Measurements from ENCODE around the gene PCDH1.

PCDH1 gene

GRCh38 chr5:141876628-141877355, 1.4 kb downstream of the PCDH1 start:
- no peaks in the 10 kb centered on the region for H3K27me3 ChIP-seq (ENCODE audit: control insufficient read depth, insufficient read depth, low read length)

GRCh38 chr5:141875795-141876627, 2.2 kb downstream of the PCDH1 start:
- Histone ChIP-seq H3K4me1 (peaks cover 23% of the 10 kb centered on the region), H3K9ac (peak overlapping the region; percentile 41), H3K79me2 (peaks cover 32% of the 10 kb centered on the region), H3K36me3 (ENCODE audit: control insufficient read depth, insufficient read depth, low read length) (no peaks in the 10 kb centered on the region), H3K27ac (peak overlapping the region; percentile 87), H3K4me3 (ENCODE audit: low read depth, low read length) (peak overlapping the region; percentile 62), H2AFZ (peak overlapping the region; percentile 68), H3K4me2 (ENCODE audit: low read length) (peak overlapping the region; percentile 92), H3K27me3 (ENCODE audit: control insufficient read depth, insufficient read depth, low read length) (no peaks in the 10 kb centered on the region), H3K9me3 (ENCODE audit: control insufficient read depth, low read length) (no peaks in the 10 kb centered on the region)
- peak; percentile 26 for TF ChIP-seq CTCF (IDR thresholded peaks at IDR 0.05)

More at GRCh38 chr5:141876628-141877355, 1.4 kb downstream of the PCDH1 start:
- peak overlapping the region; percentile 87 for H3K27ac ChIP-seq
- H3K4me1 ChIP-seq, result peaks cover 31% of the 10 kb centered on the region
- H2AFZ ChIP-seq, result peak overlapping the region; percentile 68
- no peaks in the 10 kb centered on the region for H3K36me3 ChIP-seq (ENCODE audit: control insufficient read depth, insufficient read depth, low read length)
- H3K9ac ChIP-seq, result peak overlapping the region; percentile 41
- H3K4me3 ChIP-seq (ENCODE audit: low read depth, low read length), result peak overlapping the region; percentile 62
- TF ChIP-seq CTCF (IDR thresholded peaks at IDR 0.05), result no peak
- H3K79me2 ChIP-seq, result peaks cover 32% of the 10 kb centered on the region
- H3K9me3 ChIP-seq (ENCODE audit: control insufficient read depth, low read length), result no peaks in the 10 kb centered on the region
- peak overlapping the region; percentile 92 for H3K4me2 ChIP-seq (ENCODE audit: low read length)

- Histone ChIP-seq H3K4me2 (ENCODE audit: low read length) (peak overlapping the region; percentile 92), H2AFZ (no peak overlapping the region), H3K9me3 (ENCODE audit: control insufficient read depth, low read length) (no peaks in the 10 kb centered on the region), H3K79me2 (peaks cover 32% of the 10 kb centered on the region), H3K27me3 (ENCODE audit: control insufficient read depth, insufficient read depth, low read length) (no peaks in the 10 kb centered on the region), H3K4me1 (peaks cover 18% of the 10 kb centered on the region), H3K9ac (no peak overlapping the region), H3K4me3 (ENCODE audit: low read depth, low read length) (peak overlapping the region; percentile 62), H3K36me3 (ENCODE audit: control insufficient read depth, insufficient read depth, low read length) (no peaks in the 10 kb centered on the region), H3K27ac (no peak overlapping the region)
- TF ChIP-seq CTCF (IDR thresholded peaks at IDR 0.05), result no peak
Measured at GRCh38 chr5:141875022-141875740, 3.0 kb downstream of the PCDH1 start.

- Histone ChIP-seq H3K4me2 (ENCODE audit: low read length) (no peak overlapping the region), H3K9ac (no peak overlapping the region)
- no peak for TF ChIP-seq CTCF (IDR thresholded peaks at IDR 0.05)
Measured at GRCh38 chr5:141874262-141874964, 3.8 kb downstream of the PCDH1 start.

More at GRCh38 chr5:141874262-141874964, 3.8 kb downstream of the PCDH1 start:
- H2AFZ ChIP-seq, result no peak overlapping the region
- peak overlapping the region; percentile 24 for H3K27ac ChIP-seq
- H3K9me3 ChIP-seq (ENCODE audit: control insufficient read depth, low read length), result no peaks in the 10 kb centered on the region
- H3K4me3 ChIP-seq (ENCODE audit: low read depth, low read length), result no peak overlapping the region
- peaks cover 32% of the 10 kb centered on the region for H3K79me2 ChIP-seq
- no peaks in the 10 kb centered on the region for H3K36me3 ChIP-seq (ENCODE audit: control insufficient read depth, insufficient read depth, low read length)
- no peaks in the 10 kb centered on the region for H3K27me3 ChIP-seq (ENCODE audit: control insufficient read depth, insufficient read depth, low read length)
- H3K4me1 ChIP-seq, result peaks cover 17% of the 10 kb centered on the region
